GM21360 (cell line): ENCODE data around the gene TSSC4.

Experiments
- ATAC-seq: cut with Tn5 transposase; IDR thresholded peaks from one replicate; pipeline ENCODE4 v1.9.1; 2021; ENCODE audit warnings: mild to moderate bottlenecking, moderate library complexity; ENCODE audit not compliant: unreplicated experiment

Gene TSSC4

DNA sequence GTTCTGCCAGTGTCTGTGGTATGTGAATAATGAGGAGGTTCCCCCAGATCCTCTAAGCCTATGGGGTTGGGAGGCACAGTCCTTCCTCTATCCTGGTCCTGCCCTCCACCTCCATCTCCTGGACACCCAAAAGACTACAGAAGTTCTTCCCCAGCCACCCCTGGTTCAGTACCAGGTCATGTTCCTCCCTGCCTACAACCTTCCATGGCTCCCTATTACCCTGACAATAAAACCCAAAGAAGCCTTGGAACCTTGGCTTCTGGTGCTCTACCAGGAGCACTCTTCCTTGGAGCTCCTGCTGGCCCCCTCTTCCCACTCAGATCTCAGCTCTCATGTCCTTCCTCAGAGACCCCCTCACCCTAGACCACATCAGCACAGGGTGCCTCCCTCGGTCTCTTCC, 30.8 kb downstream of the TSSC4 start:
- no peak for ATAC-seq

- no peak for ATAC-seq
Observed at GRCh38 chr11:2432171-2432621, 31.6 kb downstream of the TSSC4 start.

DNA sequence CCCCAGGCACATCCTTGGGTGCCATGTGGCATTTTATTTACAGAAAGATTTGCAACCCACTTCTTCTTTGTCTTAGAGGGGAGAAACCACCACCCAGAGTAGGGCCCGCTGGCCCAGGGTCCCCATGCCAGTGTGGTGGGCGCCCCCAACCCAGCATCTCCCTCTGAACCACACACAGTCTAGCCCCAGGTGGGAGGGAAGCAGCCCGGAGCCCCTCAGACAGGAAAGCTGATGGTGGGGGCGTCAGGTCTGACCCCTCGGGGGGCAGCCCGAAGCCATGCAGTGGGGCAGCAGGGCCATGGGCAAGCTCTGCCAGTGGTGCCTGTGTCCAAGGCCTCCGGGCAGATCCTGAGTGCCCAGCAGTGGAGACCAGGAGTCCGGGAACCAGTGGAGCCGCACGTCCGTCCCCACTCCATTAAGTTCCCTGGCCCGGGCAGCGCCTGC, 32.1 kb downstream of the TSSC4 start:
- ATAC-seq = no peak

- no peak for ATAC-seq
Observed at GRCh38 chr11:2433106-2433925, 32.8 kb downstream of the TSSC4 start.

DNA sequence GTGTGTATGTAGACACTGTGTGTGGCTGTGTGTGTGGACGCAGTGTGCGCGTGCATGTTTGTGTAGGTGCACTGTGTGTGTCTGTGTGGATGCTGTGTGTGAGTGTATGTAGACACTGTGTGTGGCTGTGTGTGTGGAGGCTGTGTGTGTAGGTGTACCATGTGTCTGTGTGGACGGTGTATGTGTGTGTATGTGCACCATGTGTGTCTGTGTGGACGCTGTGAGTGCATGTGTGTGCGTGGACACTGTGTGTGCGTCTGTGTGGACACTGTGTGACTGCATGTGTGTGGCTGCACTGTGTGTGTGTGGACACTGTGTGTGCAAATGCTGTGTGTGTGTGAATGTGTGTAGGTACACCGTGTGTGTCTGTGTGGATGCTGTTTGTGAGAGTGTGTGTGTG, 33.5 kb downstream of the TSSC4 start:
- ATAC-seq = no peak

DNA sequence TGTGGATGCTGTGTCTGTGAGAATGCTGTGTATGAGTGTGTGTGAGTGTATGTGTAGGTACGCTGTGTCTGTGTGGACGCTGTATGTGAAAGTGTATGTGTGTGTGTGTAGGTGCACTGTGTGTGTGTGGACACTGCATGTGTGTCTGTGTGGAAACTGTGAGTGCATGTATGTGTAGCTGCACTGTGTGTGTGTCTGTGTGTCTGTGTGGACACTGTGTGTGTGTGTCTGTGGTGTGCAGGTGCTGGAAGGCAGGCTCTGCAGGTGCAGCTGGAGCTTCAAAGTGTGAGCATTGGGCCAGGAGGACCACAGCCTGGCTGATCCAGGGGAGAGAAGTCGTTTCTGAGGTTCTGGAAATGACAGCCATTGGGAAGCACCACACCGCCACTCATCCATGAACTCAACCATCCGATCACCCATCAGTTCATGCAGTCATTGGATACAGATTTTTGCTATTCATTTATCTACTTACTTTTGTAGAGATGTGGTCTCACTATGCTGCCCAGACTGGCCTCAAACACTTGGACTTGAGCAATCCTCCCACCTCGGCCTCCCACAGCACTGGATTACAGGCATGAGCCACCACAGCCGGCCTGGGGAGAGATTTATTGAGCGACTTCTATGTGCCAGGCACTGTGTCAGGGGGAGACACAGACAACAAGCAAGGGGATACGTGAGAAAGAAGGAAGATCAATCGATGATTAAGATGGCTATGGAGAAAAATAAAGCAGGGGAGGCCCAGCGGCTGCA, 34.1 kb downstream of the TSSC4 start:
- no peak for ATAC-seq

- ATAC-seq = no peak
Observed at GRCh38 chr11:2435288-2436012, 34.9 kb downstream of the TSSC4 start.

- no peak for ATAC-seq
Observed at GRCh38 chr11:2436013-2436520, 35.5 kb downstream of the TSSC4 start.

- ATAC-seq = no peak
Observed at GRCh38 chr11:2436521-2437031, 36.0 kb downstream of the TSSC4 start.

DNA sequence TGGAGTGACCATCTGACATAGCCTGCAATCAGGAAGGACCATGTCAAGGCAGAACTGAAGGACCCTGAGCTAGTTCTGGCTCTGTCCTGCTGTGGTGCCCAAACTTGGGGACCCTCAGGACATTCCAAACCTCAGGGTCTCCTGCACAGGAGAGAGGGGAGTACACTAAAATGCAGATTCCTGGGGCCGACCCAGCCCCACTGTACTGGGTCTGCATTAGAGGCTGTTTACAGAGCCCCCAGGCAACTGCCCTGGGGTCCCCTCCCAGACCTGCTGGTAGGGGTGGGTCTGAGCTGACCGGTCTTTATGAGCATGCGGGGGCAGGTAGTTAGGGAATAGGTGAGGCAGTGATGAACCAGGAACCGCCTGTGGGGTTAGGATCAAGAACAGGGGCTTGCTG, 37.0 kb downstream of the TSSC4 start:
- no peak for ATAC-seq

DNA sequence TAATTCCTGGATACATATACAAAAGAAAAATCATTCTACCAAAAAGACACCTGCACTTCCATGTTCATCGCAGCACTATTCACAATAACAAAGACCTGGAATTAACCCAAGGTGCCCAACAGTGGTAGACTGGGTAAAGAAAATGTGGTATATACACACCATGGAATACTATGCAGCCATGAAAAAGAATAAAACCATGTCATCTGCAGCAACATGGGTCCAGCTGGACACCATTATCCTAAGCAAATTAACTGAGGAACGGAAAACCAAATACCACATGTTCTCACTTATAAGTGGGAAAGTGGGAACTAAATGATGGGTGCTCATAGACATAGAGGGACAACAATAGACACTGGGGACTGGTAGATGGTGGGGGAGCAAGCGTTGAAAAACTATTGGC, 39.3 kb downstream of the TSSC4 start:
- no peak for ATAC-seq

- no peak for ATAC-seq
Observed at GRCh38 chr11:2440646-2441045, 40.1 kb downstream of the TSSC4 start.

- no peak for ATAC-seq
Observed at GRCh38 chr11:2441171-2441570, 40.6 kb downstream of the TSSC4 start.

- no peak for ATAC-seq
Observed at GRCh38 chr11:2442589-2442988, 42.0 kb downstream of the TSSC4 start.

DNA sequence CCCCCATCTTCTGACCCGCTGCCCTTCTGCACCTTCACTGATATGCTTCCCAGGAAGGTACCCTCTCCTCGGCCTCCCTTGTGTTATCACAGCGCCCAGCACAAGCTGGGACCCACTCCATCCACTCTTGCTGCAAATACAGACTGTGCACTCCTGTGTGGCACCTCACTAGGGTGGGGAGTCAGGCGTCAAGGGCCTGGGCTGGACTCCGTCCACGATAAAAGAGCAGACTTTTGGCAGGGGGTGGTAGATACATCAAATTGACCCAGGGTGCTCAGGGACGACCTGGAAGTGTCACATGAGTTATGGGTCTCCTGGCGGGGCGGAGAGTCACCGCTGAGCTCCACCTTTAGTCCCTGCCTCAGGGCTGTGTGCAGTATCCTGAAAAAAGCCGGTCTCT, 42.9 kb downstream of the TSSC4 start:
- ATAC-seq = no peak

GRCh38 chr11:2443881-2444820, 43.6 kb downstream of the TSSC4 start, which contains the start of gene TRPM5:
TSS of gene TRPM5 (minus strand) at chr11:2444514. CDS start at chr11:2423036, 21,478 bp downstream.
- ATAC-seq = no peak

DNA sequence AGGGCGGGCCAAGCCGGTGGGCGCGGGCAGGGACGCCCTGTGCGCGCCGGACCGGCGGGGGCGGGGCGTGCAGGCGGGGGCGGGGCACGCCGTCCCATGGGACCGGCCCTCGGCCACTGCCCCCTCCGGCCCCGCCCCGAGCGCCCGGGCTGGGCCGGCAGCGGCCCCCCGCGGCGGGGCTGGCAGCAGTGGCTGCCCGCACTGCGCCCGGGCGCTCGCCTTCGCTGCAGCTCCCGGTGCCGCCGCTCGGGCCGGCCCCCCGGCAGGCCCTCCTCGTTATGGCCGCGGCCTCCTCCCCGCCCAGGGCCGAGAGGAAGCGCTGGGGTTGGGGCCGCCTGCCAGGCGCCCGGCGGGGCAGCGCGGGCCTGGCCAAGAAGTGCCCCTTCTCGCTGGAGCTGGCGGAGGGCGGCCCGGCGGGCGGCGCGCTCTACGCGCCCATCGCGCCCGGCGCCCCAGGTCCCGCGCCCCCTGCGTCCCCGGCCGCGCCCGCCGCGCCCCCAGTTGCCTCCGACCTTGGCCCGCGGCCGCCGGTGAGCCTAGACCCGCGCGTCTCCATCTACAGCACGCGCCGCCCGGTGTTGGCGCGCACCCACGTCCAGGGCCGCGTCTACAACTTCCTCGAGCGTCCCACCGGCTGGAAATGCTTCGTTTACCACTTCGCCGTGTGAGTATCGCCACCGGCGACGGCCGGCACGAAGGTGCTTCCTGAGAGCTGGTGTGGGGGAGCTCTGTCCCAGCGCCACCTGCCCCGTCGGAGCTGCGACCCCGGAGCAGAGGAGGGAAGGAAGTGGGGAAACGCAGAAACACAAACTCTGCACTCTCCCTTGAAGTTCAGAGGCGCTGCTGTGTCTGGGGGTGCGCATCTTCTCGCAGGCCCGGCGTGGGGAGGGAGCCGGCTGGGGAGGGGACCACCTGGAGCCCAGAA, 44.5 kb downstream of the TSSC4 start, which contains the start of gene KCNQ1:
TSS of gene KCNQ1 (plus strand) at position 188 of the 925 bp plus-strand sequence. CDS start at position 279, 91 bp downstream.
- ATAC-seq = no peak

- no peak for ATAC-seq
Observed at GRCh38 chr11:2445746-2446551, 45.4 kb downstream of the TSSC4 start.
